Neural cell (in vitro differentiated cells): Measurements from ENCODE around the gene TSPAN18. TPM values are rescaled to one million over a fixed set of nuclear protein-coding genes. Genes with fewer than 3 reads are reported as not detected.

ENCODE experiments used
- H2AFZ ChIP-seq: fragments of 200-600, 300-800 bp; sonication (generic), shearing (Covaris generic); 2 replicates; pipeline ENCODE4 v1.6.0; 2014; ENCODE audit warnings: low read depth, mild to moderate bottlenecking, antibody characterized with exemption, low read length, moderate library complexity
- H3F3A ChIP-seq: fragments of 200-600 bp; shearing (Covaris generic); 2 replicates; pipeline ENCODE4 v1.6.1; 2016; ENCODE audit warnings: mild to moderate bottlenecking, moderate library complexity, mixed read lengths, antibody characterized with exemption, low read length; ENCODE audit not compliant: insufficient read depth, poor library complexity, severe bottlenecking
- H3K27ac ChIP-seq: fragments of 200-600, 300-800 bp; sonication (generic), shearing (Covaris generic); 2 replicates; pipeline ENCODE4 v1.5.1; 2014; ENCODE audit warnings: mild to moderate bottlenecking, low read length, moderate library complexity
- H3K27me3 ChIP-seq: fragments of 300-800, 200-600 bp; sonication (generic), shearing (Covaris generic); 2 replicates; pipeline ENCODE4 v1.6.0; 2014; ENCODE audit warnings: mild to moderate bottlenecking, low read depth, low read length, moderate library complexity; ENCODE audit not compliant: insufficient read depth
- H3K36me3 ChIP-seq: fragments of 300-800, 200-600 bp; sonication (generic), shearing (Covaris generic); 2 replicates; pipeline ENCODE4 v1.5.1; 2014; ENCODE audit warnings: mild to moderate bottlenecking, antibody characterized with exemption, low read length, moderate library complexity; ENCODE audit not compliant: insufficient read depth
- H3K4me2 ChIP-seq: fragments of 300-800, 200-600 bp; sonication (generic), shearing (Covaris generic); 2 replicates; pipeline ENCODE4 v1.6.0; 2014; ENCODE audit warnings: mild to moderate bottlenecking, low read length
- H3K4me3 ChIP-seq: fragments of 300-800, 200-600 bp; sonication (generic), shearing (Covaris generic); 2 replicates; pipeline ENCODE4 v1.5.1; 2014; ENCODE audit warnings: mild to moderate bottlenecking, low read length, moderate library complexity
- H3K79me2 ChIP-seq: fragments of 200-600 bp; shearing (Covaris generic); replicated peaks from 2 replicates; pipeline ENCODE4 v1.6.0; 2014; ENCODE audit warnings: mild to moderate bottlenecking, low read length, moderate library complexity; ENCODE audit not compliant: insufficient read depth
- H3K9ac ChIP-seq: fragments of 300-800, 200-600 bp; sonication (generic), shearing (Covaris generic); 2 replicates; pipeline ENCODE4 v1.6.1; 2016; ENCODE audit warnings: mild to moderate bottlenecking, low read length, mixed read lengths
- H3K9me2 ChIP-seq: fragments of 200-600 bp; shearing (Covaris generic); 2 replicates; pipeline ENCODE4 v1.6.1; 2016; ENCODE audit warnings: mild to moderate bottlenecking, low read length, mixed read lengths; ENCODE audit not compliant: insufficient read depth
- H3K9me3 ChIP-seq: fragments of 200-600, 300-800 bp; sonication (generic), shearing (Covaris generic); 2 replicates; pipeline ENCODE4 v1.6.1; 2016; ENCODE audit warnings: mild to moderate bottlenecking, mixed run types, low read length, moderate library complexity, mixed read lengths
- H4K20me1 ChIP-seq: fragments of 200-600 bp; shearing (Covaris generic); 2 replicates; pipeline ENCODE4 v1.6.1; 2016; ENCODE audit warnings: mild to moderate bottlenecking, mixed run types; ENCODE audit not compliant: insufficient read depth
- EP300 ChIP-seq: fragments of 450-650 bp; conservative IDR thresholded peaks from 2 replicates; pipeline ENCODE4 v1.6.1; 2014; ENCODE audit warnings: antibody characterized with exemption, mild to moderate bottlenecking, moderate library complexity; ENCODE audit not compliant: poor library complexity, severe bottlenecking
- EZH2 ChIP-seq: fragments of 200-600, 300-800 bp; shearing (Covaris generic), sonication (generic); IDR thresholded peaks from 2 replicates; pipeline ENCODE4 v1.6.1; 2014; ENCODE audit warnings: antibody characterized with exemption, low read length, borderline replicate concordance, mild to moderate bottlenecking; ENCODE audit not compliant: insufficient read depth, poor library complexity, severe bottlenecking
- MXI1 ChIP-seq: fragments of 450-650 bp; conservative IDR thresholded peaks from 2 replicates; pipeline ENCODE4 v1.6.1; 2014; ENCODE audit warnings: antibody characterized with exemption, mild to moderate bottlenecking; ENCODE audit not compliant: poor library complexity, severe bottlenecking
- POLR2AphosphoS5 ChIP-seq: IDR thresholded peaks from 2 replicates; pipeline ENCODE4 v1.6.1; 2012
- RAD21 ChIP-seq: fragments of 450-650 bp; conservative IDR thresholded peaks from 2 replicates; pipeline ENCODE4 v1.6.1; 2014; ENCODE audit warnings: antibody characterized with exemption, mild to moderate bottlenecking, moderate library complexity
- SMC3 ChIP-seq: fragments of 450-650 bp; conservative IDR thresholded peaks from 2 replicates; pipeline ENCODE4 v1.6.1; 2014; ENCODE audit warnings: antibody characterized with exemption, mild to moderate bottlenecking, moderate library complexity; ENCODE audit not compliant: poor library complexity
- TAF1 ChIP-seq: IDR thresholded peaks from 2 replicates; pipeline ENCODE4 v1.6.1; 2012; ENCODE audit warnings: low read depth
- polyA plus RNA-seq: library from polyadenylated mRNA; depleted of rRNA; stranded (reverse); fragments of >200 nt; gene quantifications from 2 replicates; pipeline ENCODE4 v1.2.3, GENCODE V29; 2014
- TF ChIP-seq, protein P1 (sequence below): IDR thresholded peaks from 2 replicates; pipeline ENCODE4 v1.6.1; 2012; ENCODE audit warnings: borderline replicate concordance
- TF ChIP-seq, protein P2 (sequence below): fragments of 450-650 bp; IDR thresholded peaks from 2 replicates; pipeline ENCODE4 v1.5.1; 2014; ENCODE audit warnings: antibody characterized with exemption, mild to moderate bottlenecking, moderate library complexity; ENCODE audit not compliant: poor library complexity, severe bottlenecking

TSPAN18 gene
- polyA plus RNA-seq, 1 donor from 2014 or later: 8.4 TPM

DNA sequence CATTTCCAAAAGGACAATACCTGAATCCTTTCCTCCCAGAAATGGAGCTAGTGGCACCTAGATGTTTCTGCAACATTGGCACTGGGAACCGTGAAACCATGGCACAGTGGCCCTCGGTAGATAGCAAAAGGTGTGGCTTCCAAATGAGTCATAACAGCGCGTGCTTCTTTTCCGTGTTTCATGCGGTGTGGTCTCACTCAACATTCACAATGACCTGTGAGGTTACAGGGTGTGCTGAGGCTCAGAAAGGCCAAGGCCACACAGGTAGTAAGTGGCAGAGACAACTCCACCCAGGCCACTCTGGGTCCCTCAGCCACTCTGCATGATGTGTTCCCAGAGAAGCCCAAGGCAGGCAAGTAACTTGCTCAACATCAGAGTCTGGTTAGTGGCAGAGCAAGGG, 156.5 kb downstream of the TSPAN18 start:
- H2AFZ ChIP-seq: no peak overlapping the region
- H3K9ac ChIP-seq: no peak overlapping the region
- TF ChIP-seq TAF1 (no peak), POLR2AphosphoS5 (no peak), EP300 (no peak), SMC3 (no peak), EZH2 (no peak), MXI1 (no peak), RAD21 (no peak)
- TF ChIP-seq, protein P1, sequence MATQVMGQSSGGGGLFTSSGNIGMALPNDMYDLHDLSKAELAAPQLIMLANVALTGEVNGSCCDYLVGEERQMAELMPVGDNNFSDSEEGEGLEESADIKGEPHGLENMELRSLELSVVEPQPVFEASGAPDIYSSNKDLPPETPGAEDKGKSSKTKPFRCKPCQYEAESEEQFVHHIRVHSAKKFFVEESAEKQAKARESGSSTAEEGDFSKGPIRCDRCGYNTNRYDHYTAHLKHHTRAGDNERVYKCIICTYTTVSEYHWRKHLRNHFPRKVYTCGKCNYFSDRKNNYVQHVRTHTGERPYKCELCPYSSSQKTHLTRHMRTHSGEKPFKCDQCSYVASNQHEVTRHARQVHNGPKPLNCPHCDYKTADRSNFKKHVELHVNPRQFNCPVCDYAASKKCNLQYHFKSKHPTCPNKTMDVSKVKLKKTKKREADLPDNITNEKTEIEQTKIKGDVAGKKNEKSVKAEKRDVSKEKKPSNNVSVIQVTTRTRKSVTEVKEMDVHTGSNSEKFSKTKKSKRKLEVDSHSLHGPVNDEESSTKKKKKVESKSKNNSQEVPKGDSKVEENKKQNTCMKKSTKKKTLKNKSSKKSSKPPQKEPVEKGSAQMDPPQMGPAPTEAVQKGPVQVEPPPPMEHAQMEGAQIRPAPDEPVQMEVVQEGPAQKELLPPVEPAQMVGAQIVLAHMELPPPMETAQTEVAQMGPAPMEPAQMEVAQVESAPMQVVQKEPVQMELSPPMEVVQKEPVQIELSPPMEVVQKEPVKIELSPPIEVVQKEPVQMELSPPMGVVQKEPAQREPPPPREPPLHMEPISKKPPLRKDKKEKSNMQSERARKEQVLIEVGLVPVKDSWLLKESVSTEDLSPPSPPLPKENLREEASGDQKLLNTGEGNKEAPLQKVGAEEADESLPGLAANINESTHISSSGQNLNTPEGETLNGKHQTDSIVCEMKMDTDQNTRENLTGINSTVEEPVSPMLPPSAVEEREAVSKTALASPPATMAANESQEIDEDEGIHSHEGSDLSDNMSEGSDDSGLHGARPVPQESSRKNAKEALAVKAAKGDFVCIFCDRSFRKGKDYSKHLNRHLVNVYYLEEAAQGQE: no peak
- TF ChIP-seq, protein P2, sequence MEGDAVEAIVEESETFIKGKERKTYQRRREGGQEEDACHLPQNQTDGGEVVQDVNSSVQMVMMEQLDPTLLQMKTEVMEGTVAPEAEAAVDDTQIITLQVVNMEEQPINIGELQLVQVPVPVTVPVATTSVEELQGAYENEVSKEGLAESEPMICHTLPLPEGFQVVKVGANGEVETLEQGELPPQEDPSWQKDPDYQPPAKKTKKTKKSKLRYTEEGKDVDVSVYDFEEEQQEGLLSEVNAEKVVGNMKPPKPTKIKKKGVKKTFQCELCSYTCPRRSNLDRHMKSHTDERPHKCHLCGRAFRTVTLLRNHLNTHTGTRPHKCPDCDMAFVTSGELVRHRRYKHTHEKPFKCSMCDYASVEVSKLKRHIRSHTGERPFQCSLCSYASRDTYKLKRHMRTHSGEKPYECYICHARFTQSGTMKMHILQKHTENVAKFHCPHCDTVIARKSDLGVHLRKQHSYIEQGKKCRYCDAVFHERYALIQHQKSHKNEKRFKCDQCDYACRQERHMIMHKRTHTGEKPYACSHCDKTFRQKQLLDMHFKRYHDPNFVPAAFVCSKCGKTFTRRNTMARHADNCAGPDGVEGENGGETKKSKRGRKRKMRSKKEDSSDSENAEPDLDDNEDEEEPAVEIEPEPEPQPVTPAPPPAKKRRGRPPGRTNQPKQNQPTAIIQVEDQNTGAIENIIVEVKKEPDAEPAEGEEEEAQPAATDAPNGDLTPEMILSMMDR: no peak
- H3K9me3 ChIP-seq: no peaks in the 10 kb centered on the region
- no peak overlapping the region for H3K27ac ChIP-seq
- H3K79me2 ChIP-seq: no peaks in the 10 kb centered on the region
- H3K9me2 ChIP-seq: no peaks in the 10 kb centered on the region
- no peaks in the 10 kb centered on the region for H3K36me3 ChIP-seq
- H3K4me3 ChIP-seq: no peak overlapping the region
- no peaks in the 10 kb centered on the region for H3K27me3 ChIP-seq
- no peak overlapping the region for H3K4me2 ChIP-seq
- H3F3A ChIP-seq: no peaks in the 10 kb centered on the region
- H4K20me1 ChIP-seq: no peaks in the 10 kb centered on the region

DNA sequence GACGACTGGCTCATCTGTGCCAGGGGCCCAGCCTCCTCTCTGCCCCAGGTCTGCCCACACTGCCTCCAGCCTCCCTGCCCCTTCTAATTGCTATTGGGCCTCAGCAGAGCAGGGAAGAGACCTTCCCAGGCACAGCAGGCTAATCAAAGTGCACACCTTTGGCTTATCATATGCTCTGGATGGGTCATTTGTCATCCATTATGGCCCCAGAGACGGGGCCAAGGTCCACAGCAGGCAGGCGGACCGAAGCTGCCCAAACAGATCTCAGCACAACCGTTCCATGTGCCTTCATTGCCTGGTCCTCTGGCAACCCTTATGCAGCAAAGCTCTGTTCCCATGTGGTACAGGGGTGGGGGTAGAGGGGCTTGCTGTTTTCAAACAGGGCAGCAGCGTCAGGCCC, 157.3 kb downstream of the TSPAN18 start:
- no peaks in the 10 kb centered on the region for H3K27me3 ChIP-seq
- TF ChIP-seq TAF1: no peak
- no peaks in the 10 kb centered on the region for H4K20me1 ChIP-seq
- no peaks in the 10 kb centered on the region for H3K79me2 ChIP-seq
- H2AFZ ChIP-seq: no peak overlapping the region
- H3K9ac ChIP-seq: no peak overlapping the region
- no peak overlapping the region for H3K4me2 ChIP-seq
- no peak overlapping the region for H3K27ac ChIP-seq
- no peaks in the 10 kb centered on the region for H3K9me3 ChIP-seq
- H3K4me3 ChIP-seq: no peak overlapping the region
- no peaks in the 10 kb centered on the region for H3F3A ChIP-seq
- no peaks in the 10 kb centered on the region for H3K36me3 ChIP-seq
- no peaks in the 10 kb centered on the region for H3K9me2 ChIP-seq
